ENCODE results near the gene N4BP3.
"Not testable (repeated sequence)": the region's sequence is repeated elsewhere in the genome, so short reads cannot be mapped to it uniquely, and the experiment has no call there.

N4BP3 gene, protein sequence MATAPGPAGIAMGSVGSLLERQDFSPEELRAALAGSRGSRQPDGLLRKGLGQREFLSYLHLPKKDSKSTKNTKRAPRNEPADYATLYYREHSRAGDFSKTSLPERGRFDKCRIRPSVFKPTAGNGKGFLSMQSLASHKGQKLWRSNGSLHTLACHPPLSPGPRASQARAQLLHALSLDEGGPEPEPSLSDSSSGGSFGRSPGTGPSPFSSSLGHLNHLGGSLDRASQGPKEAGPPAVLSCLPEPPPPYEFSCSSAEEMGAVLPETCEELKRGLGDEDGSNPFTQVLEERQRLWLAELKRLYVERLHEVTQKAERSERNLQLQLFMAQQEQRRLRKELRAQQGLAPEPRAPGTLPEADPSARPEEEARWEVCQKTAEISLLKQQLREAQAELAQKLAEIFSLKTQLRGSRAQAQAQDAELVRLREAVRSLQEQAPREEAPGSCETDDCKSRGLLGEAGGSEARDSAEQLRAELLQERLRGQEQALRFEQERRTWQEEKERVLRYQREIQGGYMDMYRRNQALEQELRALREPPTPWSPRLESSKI

DNA sequence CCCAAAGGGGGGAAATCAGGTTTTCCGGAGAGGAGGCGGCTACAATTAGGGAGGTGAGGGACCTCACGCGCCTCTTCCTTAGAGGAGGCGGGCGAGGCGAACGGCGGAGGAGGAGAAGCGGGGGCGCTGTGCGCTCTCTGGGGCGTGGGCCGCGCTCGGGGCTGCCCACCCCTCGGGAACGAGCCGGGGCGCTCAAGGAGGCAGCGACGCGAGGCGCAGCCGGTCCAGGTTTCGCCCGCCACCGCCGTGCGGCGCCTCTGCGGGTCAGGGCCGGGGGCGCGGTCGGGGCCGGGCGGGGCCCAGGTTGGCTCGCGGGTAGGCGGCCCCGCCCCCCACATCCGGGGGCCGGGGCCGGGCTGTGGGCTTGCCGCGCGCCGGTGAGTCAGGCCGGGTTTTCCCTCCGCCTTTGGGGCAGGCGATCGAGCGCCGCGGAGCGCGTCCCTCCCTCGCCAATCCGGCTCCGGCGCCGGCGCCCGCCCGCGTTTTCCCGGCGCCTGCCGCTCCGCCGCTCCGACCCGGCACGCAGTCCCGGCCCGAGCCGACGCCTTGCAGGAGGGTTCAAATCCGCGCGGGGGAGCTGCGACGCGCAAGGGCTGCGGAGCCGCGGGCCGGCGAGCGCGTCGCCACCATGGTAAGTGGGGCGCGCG, at the start of gene N4BP3:
Gene N4BP3 (plus strand): TSS at position 392 of the 647 bp plus-strand sequence. CDS start 6,052 bp downstream, outside the sequence.
- FAIRE-seq (peak; percentile 15), DNase-seq (ENCODE audit: extremely low spot score, insufficient read length, low read depth) (peak; percentile 71)

DNA sequence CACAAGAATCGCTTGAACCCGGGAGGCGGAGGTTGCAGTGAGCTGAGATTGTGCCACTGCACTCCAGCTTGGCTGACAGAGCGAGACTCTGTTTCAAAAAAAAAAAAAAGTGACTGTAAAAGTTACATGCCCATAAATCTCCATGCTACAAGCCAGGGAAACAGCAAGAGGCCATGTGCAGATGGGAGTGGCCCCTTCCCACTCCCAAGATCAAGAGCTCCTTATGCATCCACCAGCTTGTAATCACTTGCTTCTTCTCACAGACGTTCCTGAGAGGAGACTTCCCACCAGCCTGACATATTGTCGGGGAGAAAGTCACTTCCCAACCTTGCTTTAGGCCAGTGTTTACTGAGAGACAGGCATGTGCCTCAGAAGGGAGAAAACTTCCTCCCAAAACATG, 45.6 kb upstream of the N4BP3 start:
- no peak for FAIRE-seq
- no peak for DNase-seq (ENCODE audit: extremely low spot score, insufficient read length, low read depth)

DNA sequence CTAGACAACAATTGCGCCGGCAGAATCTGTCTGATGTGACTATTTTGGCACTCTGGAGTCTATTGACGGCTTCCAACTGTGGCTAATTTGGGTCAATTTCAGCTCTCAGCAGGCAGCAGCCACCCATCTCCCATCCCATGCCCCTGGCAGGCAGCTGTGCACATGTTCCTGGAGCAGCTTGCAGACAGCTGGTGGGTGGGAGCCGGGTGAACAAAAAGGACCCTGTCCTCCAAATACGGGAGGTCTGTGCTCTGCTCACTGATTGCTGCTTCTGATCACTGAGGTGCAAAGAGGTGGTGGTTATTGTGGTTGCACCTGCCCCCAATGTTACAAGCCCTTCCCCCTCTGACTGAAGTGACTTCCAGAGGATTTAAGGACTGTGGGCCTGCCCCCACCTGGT, 45.0 kb upstream of the N4BP3 start:
- FAIRE-seq = no peak
- DNase-seq (ENCODE audit: extremely low spot score, insufficient read length, low read depth) = no peak

DNA sequence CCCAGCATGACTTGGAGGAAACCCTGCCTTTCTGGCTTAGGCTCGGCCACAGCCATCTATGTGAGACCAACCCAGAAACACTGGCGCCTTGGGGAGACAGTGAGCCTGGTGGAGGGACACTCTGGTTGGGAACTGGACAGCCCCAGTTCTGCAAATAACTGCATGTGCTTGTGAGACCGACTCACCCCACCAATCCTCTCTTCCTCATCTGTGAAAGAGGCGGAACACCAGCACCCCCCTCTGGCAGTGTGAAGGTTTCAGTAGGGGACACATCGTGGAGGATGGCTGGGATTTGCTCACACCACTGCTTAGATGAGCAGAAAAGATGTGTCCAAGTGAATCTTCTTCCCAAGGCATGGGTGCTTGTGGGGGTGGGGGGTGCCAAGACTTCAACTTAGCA, 43.4 kb upstream of the N4BP3 start:
- DNase-seq (ENCODE audit: extremely low spot score, insufficient read length, low read depth) = no peak
- FAIRE-seq = no peak

DNA sequence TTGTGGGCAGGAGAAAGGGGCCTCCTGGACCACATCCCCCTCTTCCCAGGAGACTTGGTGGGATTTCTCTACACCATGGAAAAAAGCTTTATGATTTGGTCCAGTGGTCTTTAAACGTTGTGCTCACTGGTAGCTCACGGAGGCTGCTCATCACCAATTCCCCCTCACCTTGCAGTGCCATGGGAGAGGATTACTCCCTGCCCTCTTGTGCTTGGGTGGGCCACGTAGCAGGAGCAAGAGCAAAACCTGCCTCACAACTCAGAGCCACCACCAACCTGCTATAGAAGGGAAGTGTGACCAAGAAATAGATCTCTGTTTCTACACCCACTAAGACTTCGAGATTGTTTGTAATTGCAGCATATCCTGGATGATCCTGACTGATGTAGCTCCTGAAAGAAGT, 42.2 kb upstream of the N4BP3 start:
- DNase-seq (ENCODE audit: extremely low spot score, insufficient read length, low read depth) (no peak), FAIRE-seq (no peak)

DNA sequence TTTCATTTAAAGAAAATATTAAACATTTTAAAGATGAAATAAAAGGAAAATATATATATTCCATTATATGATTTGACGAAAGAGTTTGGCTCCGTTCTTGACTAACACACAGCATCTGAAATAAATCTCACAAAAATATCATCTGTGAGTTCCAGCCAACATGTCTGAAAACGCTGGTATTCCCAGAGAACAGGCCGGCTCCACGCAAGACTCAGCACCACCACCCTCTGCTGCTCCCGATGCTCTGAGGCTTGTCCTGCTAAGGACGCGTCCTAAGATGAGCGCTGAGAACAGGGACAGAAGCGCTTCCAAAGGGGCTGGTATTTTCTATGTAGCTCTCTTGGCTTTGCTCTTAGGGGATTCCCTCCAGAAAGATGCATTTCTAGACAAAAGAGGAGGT, 40.6 kb upstream of the N4BP3 start:
- FAIRE-seq (no peak), DNase-seq (ENCODE audit: extremely low spot score, insufficient read length, low read depth) (no peak)

DNA sequence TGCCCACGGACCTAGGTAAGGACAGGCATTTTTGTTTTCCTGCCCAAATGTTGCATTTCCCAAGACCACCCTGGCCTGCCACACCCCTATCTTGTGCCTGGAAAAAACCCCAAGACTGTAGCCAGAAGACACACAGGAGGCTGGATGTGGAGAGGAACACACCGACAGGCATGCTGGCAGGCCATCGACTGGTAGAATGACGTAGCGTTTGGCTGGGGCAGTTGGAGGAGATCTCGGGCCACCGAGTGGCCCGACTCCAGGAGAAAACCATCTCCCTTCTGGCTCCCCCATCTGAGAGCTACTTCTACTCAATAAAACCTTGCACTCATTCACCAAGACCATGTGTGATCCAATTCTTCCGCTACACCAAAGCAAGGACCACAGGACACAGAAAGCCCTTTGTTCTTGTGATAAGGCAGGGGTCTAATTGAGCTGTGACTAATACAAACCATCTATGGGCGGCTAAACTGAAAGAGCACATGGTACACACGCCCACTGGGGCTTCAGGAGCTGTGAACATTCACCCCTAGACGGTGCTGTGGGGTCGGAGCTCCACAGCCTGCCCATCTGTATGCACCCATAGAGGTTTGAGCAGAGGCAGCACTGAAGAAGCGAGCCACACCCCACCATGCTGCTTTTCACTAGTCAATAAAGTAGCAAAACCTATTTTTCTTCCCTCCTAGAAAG, 38.9 kb upstream of the N4BP3 start:
- FAIRE-seq = no peak
- DNase-seq (ENCODE audit: extremely low spot score, insufficient read length, low read depth) = no peak

DNA sequence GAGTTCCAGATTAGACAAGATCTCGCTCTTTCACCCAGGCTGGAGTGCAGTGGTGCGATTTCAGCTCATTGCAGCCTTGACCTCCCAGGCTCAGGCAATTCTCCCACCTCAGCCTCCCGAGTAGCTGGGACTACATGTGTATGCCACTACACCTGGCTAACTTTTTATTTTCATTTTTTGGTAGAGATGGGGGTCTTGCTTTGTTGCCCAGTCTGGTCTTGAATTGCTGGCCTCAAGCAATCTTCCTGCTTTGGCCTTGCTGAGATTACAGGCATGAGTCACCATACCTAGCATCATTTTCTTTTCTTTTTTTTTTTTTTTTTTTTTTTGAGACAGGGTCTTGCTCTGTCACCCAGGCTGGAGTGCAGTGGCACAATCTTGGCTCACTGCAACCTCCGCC, 36.4 kb upstream of the N4BP3 start:
- not testable (repeated sequence) for FAIRE-seq; DNase-seq (ENCODE audit: extremely low spot score, insufficient read length, low read depth)

DNA sequence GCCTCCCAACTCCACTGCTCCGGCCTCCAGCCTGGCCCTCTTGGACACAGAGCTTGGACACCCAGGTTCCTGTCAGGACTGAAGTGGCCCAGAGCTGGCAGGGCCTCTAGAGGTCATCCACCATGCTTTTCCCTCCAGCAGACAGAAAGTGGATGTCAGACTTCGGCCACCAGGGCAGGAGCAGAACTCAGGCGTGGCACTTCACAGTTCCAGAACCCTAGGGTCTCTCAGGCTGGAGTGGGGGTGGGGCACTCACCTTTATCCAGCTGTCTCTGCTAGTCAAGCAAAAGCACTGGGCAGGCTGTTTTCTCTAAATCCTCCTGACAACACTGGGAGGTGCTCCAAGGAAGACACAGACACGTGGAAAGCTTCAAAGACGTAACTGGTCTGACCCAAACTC, 35.6 kb upstream of the N4BP3 start:
- DNase-seq (ENCODE audit: extremely low spot score, insufficient read length, low read depth) (no peak), FAIRE-seq (no peak)

DNA sequence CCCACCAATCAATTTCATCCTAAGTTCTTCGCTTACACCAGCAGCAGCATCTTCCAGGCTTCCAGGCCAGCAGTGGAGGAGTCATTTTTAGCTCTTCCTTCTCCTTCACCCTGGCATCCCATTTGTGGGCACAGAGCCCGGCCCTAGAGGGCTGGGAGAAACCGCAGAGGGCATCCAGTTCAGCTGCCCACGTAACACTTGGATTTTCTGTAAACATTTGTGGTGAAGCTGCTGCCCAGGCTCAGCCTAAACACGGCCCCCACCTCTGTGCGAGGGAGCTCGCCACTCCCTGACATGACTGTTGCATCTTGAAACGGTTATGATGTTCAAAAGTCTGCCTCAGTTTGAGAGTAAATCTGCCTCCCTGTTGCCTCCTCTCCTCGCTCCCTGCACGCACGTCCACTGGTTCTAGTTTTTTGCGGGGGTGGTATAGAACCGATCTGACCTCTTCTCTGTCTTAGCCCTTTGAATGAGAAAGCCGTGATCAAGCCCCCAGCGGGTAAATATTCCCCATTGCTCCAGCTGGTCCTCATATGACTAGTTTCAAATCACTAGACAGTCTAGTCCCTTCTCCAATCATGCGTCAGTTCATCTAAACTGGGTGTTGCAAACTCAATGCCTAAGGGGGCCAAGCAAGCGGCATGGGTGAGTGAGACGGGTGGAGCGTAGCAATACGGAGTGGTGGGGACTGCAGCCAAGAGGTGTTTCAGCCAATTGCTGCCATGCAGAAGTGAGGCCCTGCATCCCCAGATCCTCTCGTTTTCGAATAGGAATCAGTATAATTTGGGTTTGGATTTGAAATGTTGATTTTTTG, 34.9 kb upstream of the N4BP3 start:
- DNase-seq (ENCODE audit: extremely low spot score, insufficient read length, low read depth) (no peak), FAIRE-seq (no peak)

DNA sequence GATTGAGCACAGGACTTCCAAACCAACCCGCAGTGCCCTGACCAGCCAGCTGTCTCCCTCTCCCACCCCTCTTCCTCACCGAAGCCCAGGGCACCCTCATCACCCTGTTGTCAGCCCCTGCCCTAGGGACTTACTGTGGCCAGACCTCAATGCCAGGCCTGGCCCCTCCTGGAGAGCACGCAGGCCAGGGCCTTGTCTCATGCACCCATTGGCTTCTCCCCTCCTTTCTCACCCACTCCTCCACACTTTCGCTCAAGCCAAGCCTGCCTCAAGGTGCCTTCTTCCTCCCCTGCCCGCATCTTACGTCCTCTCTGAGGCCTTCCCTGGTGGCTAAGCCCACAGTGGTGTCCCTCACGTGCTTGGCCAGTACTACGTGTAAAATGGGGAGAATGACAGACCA, 33.3 kb upstream of the N4BP3 start:
- DNase-seq (ENCODE audit: extremely low spot score, insufficient read length, low read depth) (no peak), FAIRE-seq (no peak)

DNA sequence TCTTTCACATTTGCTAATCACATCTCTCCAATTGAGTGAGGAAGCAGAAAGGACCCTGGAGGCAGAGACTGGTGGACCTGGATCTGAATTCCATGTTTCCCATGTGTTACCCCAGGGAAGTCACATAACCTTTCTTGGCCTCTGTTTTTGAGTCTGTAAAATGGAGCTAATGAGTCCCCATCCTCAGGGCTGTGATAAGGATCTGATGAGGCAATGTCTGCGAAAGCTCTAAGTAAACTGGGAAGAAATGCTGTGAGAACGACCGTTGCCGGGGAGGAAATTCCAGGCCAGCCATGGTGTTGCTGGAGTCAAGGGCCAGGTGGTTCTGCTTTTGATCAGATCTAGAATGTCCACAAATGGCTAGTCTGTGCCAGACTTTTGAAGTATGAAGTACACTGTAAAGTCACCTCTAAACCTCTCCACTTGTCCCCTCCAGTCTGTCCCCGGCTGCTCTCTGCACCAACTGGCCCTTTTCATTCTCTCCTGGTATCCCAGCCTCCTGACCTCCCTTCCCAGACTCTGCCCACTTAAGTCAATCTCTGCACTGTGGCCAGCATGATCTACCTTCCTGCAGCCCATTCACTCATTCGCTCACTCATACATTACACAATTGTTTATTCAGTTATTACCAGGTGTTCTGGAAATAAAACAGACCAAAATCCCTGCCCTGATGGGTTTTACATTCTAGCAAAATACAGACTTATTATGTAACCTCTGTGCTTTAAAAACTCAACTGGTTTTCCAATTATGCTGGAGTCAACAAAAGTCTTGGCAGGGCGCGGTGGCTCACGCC, 32.5 kb upstream of the N4BP3 start:
- FAIRE-seq = no peak

DNA sequence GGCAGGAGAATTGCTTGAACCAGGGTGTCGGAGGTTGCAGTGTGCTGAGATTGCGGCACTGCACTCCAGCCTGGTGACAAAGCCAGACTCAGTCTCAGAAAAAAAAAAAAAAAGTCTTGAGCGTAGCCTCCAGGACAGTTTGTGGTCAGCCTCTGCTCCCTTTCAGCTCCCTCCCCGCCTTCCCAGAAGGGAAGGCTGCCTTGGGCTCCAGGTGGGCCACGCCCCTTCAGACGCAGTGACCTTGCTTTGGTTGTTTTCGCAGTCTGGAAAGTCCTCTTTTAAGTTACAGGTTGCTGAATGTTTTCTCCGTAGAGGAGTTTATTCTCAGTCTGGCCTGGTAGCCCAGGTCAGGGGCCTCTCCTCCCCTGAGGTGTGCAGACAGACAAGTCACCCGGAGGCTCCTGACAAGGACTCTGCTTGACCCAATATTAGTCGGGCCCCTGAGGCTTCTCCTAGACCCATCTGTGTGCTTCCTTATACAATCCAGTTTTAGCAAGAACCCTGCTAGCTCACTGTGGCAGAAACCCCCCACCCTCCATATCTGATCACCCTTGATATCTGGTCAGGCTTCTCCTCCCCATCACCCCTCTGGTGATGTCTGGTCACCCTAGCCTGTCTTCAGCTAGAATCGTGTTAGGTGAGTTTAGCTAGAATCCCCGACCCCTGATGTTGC, 31.6 kb upstream of the N4BP3 start:
- DNase-seq (ENCODE audit: extremely low spot score, insufficient read length, low read depth) (no peak), FAIRE-seq (no peak)

More for the DNA sequence above, 32.5 kb upstream of the N4BP3 start:
- DNase-seq (ENCODE audit: extremely low spot score, insufficient read length, low read depth) = no peak

DNA sequence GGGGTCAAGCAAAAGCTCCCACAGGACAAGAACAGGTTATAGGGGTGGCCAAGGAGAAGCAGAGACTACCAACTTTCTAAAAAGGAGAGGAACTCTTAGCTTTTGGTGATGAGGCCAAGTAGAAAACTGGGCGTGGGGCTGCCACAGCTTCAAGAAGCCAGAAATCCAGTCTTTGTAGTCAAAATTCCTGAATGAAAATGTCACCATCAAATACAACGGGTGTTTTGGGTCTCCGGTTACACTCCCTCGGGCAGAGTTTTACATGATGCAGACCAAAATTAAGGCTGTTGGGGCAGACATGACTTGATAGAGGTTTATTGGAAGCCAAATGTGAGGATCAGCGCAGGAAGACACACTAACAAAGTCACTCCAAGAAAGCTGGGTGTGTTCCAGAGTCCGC, 29.4 kb upstream of the N4BP3 start:
- FAIRE-seq = no peak
- no peak for DNase-seq (ENCODE audit: extremely low spot score, insufficient read length, low read depth)

DNA sequence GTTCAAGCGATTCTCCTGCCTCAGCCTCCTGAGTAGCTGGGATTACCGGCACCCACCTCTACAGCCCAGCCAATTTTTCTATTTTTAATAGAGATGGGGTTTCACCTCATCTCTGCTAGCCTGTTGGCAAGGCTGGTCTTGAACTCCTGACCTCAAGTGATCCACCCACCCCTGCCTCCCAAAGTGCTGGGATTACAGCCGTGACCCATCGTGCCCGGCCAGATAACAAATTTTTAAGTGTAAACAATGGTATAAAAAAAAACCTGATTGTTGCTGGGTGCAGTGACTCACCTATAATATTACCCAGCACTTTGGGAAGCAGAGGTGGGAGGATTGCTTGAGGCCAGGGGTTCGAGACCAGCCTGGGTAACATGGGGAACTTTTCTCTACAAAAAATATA, 28.0 kb upstream of the N4BP3 start:
- DNase-seq (ENCODE audit: extremely low spot score, insufficient read length, low read depth) (no peak), FAIRE-seq (no peak)

DNA sequence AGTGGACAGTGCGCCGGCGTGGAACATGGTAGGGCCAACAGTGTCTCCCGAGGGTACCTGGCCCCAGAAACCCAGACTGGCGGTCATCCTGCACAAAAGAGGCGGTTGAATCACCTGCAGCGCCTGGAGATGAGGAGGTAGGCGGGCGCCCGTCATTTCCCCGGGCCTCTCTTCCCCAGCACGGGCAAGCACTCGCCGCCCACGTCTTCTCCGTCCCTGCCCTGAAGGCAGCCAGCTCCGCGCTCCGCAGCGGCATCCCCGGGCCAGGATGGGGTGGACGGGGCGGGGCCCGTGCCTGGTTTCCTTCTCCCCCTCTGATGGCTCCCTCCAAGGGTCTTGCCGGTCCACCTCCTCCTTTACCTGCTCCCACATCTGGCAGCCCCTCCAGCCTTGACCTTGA, 27.1 kb upstream of the N4BP3 start:
- FAIRE-seq (no peak), DNase-seq (ENCODE audit: extremely low spot score, insufficient read length, low read depth) (no peak)

DNA sequence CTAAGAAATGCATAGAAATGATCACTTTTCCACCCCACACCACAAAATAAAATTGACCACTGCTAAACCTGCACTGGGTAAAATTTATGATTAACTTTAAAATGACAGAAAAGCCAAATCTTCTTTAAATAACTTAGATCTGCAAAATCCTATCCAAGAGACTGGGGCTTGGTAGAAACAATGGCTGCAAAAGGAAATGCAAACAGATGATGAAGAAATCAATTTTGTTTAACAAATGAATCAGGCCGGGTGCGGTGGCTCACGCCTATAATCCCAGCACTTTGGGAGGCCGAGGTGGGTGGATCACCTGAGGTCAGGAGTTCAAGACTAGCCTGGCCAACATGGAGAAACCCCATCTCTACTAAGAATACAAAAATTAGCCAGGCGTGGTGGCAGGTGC, 26.1 kb upstream of the N4BP3 start:
- not testable (repeated sequence) for DNase-seq (ENCODE audit: extremely low spot score, insufficient read length, low read depth)

DNA sequence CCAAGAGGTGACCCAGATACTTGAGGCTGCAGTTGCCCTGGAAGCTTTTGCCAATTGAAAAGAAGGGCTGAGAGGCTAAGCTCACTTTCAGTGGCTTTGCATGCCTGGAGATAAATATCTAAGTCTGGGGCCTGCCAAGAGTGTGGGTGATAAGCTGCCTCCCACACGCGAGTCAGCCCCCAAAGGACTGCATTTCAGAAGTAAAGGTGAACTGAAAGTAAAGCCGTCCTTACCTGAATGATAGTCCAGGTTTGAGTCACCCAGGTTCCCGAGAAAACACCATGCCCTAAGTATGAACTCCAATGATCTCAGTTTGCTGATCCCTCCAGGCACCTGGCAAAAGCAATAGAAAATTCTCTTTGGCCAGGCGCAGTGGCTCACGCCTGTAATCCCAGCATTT, 22.5 kb upstream of the N4BP3 start:
- no peak for FAIRE-seq
- DNase-seq (ENCODE audit: extremely low spot score, insufficient read length, low read depth) = no peak

More for the DNA sequence above, 26.1 kb upstream of the N4BP3 start:
- not testable (repeated sequence) for FAIRE-seq

DNA sequence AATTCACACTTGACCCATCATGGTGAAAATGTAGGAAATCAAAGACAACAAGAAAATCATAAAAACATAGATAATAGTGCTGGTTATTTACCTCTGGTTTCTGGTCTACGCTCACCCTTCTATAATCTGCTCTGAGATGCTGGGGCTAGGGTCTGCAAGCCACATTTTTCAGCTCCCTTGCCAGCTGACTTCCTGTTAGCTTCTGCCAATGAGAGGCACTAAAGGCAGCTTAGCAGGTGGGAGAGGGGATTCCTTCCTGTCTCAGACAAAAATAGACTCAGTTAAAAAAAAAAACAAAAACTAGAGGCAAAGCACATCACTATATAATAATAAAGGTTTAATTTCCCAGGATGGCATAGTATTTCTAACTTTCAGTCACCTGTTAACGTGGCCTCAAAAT, 20.2 kb upstream of the N4BP3 start:
- DNase-seq (ENCODE audit: extremely low spot score, insufficient read length, low read depth) (no peak), FAIRE-seq (no peak)
